ENCODE measurements around the gene MBD5.

- TF ChIP-seq, protein P1, sequence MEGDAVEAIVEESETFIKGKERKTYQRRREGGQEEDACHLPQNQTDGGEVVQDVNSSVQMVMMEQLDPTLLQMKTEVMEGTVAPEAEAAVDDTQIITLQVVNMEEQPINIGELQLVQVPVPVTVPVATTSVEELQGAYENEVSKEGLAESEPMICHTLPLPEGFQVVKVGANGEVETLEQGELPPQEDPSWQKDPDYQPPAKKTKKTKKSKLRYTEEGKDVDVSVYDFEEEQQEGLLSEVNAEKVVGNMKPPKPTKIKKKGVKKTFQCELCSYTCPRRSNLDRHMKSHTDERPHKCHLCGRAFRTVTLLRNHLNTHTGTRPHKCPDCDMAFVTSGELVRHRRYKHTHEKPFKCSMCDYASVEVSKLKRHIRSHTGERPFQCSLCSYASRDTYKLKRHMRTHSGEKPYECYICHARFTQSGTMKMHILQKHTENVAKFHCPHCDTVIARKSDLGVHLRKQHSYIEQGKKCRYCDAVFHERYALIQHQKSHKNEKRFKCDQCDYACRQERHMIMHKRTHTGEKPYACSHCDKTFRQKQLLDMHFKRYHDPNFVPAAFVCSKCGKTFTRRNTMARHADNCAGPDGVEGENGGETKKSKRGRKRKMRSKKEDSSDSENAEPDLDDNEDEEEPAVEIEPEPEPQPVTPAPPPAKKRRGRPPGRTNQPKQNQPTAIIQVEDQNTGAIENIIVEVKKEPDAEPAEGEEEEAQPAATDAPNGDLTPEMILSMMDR (IDR thresholded peaks at IDR 0.05): no peak
- TF ChIP-seq EP300 (IDR thresholded peaks at IDR 0.05) (no peak), POLR2A (IDR thresholded peaks at IDR 0.05) (no peak)
Measured at GRCh38 chr2:148161909-148162435, 141.1 kb downstream of the MBD5 start.
